Medulla oblongata (tissue), 1 donor: ENCODE measurements around the gene NUDT21.
"Not testable (repeated sequence)": the region's sequence is repeated elsewhere in the genome, so short reads cannot be mapped to it uniquely, and the experiment has no call there.

Source experiments
- DNase-seq: peaks from one replicate; pipeline ENCODE4 v3.0.0-alpha.2; 2015; ENCODE audit errors: extremely low spot score

NUDT21 gene

DNA sequence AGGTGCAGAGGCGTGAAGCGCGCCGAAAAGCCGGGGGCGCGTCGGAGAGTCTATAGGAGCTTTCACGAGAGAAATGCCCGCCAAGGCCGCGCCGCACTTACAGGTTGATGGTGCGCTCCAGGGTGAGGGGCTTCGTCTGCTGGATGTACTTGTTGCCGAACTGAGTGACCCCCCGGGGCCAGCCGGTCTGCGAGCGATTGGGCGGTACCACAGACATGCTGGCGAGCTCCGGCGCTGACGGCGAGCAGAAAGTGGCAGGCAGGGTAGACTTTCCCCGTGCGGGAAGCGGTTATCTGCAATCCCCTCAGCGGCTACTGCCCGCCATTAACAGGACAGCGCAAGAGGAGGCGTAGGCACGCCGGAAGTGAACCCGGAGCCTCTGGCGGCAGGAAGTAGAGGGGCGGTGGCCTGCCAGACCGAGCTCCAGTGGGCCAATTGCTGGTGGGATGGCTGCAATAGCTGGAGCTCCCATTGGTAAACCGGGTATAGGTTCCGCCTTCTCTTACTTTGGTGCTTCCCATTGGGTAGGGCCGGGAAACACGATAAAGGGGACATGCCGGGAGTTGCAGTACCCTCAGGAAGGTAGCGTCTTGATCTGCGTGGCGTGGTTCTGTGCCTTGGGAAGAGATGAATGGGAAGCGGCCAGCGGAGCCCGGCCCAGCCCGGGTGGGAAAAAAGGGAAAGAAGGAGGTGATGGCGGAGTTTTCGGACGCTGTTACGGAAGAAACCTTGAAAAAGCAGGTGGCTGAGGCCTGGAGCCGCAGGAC is at the start of gene NUDT21, which contains the start of gene OGFOD1:
Gene NUDT21, minus strand, starts transcription at position 347 of the 767 bp plus-strand sequence. Its CDS starts 130 bp downstream, at position 217.
Gene OGFOD1, plus strand, starts transcription at position 569 of the 767 bp plus-strand sequence. Its CDS starts 59 bp downstream, at position 628.
- peak; percentile 99 for DNase-seq

DNA sequence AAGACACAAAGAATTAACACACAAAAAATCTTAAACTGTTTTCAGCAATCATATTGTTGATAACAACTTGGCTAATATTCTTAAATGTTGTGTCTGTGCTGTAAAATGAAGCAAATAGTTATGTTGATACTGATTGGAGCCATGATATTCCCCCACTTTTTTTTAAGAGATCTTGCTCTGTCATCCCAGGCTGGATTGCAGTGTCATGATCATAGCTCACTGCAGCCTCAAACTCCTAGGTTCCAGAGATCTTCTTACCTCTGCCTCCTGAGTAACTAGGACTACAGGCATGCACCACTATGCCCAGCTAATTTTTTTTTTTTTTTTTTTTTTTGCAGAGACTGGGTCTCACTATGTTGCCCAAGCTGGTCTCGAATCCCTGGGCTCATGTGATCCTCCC is 42.7 kb upstream of the NUDT21 start:
- DNase-seq = no peak

DNA sequence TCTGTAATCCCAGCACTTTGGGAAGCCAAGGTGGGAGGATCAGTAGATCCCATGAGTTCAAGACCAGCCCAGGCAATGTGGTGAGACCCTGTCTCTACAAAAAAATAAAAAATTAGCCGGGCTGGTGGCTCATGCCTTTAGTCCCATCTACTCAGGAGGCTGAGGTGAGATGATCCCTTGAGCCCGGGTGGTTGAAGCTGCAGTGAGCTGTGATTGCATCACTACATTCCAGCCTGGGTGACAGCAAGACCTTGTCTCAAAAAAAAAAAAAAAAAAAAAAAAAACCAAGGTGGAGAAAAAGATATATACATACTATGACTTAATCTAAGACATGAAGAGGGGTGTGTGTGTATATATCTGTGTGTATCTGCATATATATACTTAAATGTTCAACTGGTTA is 42.0 kb upstream of the NUDT21 start:
- DNase-seq = no peak

DNA sequence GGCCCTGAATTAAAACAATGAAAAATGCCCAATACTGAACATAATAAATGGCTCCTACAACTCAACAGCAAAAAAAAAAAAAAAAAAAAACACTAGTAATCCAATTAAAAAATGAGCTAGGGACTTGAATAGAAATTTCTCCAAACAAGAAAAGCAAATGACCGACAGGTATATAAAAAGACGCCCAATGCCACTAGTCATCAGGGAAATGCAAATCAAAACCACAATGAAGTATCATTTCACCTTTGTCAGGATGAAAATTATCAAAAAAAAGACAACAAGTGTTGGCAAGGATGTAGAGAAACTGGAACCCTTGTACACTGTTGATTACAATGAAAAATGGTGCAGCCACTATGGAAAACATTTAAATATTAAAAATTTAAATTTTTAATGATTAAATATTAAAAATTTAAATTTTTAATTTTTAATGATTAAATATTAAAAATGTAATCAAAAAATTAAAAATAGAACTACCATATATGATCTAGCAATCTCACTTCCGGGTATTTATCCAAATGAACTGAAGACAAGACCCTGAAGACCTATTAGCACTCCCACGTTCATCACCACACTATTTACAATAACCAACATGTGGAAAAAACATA is 40.6 kb upstream of the NUDT21 start:
- DNase-seq = no peak

DNA sequence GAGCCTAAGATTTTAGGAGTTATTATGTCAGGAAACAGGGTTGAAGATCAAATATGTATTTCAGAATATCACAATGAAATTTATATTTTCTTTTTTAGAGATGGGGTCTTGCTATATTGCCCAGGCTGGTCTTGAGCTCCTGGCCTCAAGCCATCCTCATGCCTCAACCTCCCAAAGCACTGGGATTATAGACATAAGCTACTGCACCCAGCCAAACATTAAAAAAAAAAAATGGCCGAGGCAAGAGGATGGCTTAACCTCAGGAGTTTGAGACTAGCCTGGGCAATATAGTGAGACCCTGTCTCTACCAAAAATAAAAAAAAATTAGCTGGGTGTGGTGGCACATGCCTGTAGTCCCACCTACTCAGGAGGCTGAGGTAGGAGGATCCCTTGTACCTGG is 37.7 kb upstream of the NUDT21 start:
- not testable (repeated sequence) for DNase-seq

DNA sequence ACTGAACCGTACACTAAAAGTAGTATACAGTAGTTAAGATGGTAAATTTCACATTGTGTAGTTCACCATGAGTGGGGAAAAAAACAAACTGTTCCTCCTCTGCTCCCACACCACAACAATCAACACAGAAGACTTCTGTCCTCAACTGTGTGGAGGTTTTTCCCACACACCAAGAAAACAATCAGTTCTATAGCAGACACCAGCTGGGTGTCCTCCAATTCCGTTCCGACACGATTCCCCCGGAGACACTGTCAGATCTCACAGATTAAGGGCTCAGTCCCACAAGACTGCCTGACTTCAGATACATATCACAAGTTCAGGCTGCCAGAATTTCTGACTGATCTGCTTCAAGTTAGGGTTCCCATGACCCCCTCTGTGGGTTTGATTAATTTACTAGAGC is 36.9 kb upstream of the NUDT21 start:
- peak; percentile 80 for DNase-seq

DNA sequence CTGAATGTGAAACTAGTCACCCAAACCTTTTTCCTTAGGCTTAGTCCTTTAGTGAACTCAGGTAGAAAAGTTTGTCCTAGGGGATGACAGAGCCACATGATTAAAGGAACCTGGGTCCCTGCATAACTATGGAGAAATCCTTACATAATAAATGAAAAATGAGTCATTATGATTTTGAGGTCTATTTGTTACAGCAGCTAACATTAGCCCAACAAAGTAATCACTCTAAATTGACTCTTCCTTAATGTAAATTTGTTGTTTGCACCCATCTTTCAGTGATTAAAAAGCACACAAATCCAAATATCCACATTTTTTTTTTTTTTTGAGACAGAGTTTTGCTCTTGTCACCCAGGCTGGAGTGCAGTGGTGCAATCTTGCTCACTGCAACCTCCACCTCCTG is 32.3 kb upstream of the NUDT21 start:
- DNase-seq = no peak

DNA sequence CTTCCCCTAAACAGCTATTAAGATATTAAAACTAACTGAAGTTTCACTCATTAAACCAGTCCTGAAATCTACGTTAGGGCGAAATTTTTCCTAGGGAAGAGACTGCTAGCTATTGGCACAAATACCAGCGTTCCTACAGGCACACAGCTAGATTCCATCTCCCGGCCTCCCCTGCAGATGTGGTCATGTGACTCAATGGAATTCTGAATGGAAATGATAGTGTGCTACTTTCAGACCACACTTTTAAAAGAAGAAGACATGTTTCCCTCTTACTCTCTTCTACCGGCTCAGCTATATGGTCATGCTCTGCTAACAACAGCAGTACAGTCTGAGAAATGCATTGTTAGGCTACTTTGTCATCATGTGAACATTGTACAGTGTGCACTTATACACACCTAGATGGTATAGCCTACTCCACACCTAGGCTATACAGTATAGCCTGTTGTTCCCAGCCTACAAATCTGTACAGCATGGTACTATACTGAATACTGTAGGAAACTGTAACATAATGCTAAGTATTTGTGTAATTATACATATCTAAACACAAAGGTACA is 31.6 kb upstream of the NUDT21 start:
- no peak for DNase-seq

DNA sequence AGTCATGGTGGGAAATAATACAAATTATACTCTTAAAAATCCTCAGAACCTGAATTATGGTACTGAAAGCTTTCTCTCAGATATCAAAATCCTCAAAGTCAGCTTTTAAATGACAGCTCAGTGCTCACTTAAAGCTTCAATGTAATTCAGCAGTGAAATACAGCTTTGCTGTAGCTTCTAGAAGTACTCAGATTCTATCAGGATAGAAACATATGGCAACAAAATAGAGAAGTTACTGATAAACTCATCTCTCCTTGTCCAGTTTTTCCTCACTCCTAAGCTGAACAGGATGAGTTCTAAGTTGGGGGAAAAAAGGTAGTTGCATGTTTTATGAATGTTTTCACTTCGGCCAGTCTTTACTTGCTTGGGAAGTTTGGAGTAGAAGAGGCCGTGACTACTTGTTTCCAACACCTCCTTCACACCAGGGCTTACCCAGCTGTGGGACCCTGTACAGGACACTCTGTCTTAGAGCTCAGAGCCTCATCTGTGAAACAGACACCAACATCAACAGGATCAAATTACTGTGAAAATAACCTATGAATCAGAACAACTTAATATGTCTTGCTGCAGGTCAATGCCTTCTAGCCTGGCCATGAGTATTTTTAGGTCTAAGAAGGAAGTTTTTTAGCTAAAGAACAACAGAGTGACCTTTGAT is 30.5 kb upstream of the NUDT21 start:
- DNase-seq = no peak

DNA sequence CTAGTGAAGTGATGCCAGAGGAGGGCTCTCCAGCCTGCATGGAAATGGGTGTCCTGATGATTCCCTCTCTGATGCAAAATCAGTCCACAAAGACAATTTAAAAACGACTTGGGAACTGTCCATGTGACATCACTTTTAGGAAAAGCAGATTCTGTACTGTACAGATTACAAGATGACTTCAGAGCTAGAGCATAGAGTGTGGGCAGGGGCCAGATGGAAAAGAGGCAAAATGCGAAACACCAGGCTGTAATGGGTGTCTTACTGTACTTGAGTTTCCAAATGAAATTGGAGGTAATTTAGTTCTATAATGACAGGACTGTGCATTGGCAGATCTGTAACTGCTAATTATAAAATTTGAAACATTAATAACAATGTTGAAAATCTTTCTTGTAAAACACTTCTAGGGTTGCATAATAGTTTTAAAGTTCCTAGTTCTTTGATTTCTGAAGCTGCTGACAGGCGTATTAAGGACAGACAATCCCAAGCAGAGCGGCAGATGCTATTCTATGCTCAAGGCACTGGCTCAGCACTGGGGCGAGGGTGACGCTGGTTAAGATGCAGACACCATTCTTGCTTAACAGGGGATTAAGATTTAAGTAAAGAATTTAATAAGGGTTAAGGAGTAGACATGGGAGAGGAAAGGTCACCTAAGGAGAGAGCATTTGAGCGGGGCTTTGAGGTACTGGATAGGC is 29.8 kb upstream of the NUDT21 start:
- no peak for DNase-seq

DNA sequence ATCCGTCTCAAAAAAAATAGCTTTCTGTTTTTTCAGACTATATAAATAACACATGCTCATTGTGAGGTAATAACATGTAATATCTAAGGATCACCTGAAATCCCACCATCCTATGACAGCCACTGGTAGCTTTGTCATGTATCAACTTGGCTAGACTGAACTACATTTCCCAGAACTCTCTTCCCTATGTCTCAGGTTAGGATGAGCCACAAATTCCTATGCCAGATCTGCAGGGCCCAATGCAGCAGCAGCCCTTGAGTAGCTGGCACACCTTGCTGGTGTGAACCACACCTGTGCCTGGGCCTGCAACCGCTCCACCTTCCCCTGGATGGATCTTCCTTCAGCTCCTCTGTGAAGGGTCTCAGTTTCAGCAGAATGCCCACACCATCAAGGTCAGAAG is 28.3 kb upstream of the NUDT21 start:
- DNase-seq = no peak

DNA sequence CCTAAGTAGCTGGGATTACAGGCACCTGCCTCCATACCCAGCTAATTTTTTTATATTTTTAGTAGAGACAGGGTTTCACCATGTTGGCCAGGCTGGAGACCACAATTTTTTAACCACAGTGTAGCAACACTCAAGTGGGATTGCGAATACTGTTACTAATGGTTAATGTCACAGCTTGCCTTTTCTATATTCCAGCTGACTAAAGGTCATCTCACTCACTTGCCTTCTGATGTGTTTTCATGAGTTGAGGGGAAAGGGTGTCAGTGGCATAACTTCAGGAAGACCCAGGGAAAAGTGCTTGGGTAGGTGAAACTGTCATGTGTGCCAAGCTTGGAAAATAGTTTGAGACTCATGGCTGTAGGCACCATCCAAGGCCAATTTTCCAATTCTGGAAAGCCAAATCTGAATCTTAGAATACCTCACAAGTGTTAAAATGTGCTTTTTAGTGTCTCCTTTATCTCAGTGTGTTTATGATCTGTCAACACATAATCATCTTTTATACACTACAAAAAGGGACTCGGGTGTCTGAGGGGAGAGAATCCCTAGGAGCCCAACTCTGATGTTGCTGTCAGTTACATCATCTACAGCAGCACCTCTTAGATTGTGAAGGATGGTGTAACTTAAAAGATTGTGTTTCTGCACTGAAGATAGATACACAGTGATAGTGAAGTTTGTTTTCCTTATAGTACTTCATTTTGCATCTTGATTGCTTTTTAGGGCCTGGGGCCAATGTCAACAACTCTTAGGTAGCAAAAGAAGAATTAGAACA is 27.3 kb upstream of the NUDT21 start:
- DNase-seq = no peak

DNA sequence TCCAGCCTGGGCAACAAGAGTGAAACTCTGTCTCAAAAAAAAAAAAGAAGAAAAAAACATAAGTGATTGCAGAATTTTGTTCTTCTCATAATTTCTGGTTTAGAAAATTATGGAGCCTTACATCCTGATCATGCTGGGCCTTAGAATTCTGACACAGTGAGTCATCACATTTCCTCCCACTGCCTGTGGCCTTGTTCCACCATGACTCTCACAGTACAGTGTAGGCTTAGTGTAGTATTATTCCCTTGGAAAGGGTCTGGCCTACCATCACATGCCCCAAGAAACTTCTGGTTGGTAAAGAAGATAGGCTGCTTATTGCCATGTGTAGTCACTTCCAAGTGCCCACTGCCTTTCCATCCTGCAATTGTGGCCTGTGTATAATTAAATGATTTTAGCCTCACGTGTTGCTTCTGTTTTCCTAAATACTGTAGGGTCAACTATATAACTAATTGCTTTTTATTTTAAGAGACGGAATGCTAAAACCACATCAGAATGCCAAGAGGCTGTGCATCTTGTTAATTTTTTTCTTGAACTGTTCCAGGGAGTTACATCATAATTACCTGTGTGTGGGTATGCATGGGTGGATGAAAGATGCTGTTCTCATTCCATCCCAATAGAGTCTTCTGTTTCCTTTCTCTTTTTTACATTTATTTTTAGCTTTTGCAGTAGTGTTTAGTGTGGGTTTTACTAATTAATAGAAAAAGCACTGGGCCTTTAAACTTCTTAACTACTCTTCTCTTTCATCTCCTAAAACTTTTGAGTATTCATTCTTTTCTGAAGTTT is 26.2 kb upstream of the NUDT21 start:
- no peak for DNase-seq

DNA sequence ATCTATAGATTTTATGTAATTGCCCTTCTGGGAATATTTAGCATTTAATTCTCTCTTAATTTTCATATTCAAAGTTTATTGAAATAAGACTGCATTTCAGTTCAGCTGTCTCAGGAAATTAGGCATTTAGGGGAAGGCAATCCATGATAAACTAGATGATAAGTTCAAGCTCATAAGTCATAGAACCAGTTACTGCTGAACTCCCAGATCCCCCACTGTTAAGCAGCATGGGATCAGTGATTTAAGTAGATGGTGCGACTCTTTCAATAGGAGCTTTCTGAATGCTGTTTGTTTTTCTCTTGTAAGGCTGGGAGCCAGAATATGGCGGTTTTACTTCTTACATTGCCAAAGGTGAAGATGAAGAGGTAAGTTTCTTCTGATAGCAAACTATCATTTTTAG is 24.1 kb upstream of the NUDT21 start:
- no peak for DNase-seq

DNA sequence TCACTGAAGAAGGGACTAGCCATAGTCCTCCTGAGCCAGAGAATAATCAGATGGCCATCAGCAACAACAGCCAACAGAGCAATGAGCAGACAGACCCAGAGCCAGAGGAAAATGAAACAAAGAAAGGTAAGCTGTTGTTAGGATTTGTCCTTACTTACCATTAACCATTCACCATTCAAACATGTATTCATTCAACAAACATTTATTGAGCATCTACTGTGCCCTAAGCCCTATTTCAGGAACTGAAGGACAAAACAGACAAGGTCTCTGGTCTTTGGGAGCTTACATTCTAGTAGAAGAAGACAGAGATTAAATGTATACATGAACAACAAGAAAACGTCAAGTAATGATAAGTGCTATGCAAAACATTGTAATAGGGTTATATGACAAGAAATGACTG is 19.5 kb upstream of the NUDT21 start:
- DNase-seq = no peak

DNA sequence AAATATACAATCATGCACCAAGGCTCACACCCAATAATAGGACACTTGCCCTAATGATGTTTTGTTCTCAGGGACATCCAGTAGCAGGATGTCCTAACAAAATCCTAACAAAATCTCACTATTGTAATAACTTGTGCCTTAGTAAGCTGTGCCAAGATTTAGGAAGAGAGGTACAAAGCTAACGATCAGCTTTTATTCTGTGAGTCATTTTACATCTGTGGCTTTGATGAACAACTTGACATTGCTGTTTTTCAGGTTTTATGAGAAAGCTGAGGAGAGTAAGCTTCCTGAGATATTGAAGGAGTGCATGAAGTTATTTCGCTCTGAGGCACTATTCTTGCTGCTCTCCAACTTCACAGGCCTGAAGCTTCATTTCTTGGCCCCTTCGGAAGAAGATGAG is 19.1 kb upstream of the NUDT21 start:
- no peak for DNase-seq

DNA sequence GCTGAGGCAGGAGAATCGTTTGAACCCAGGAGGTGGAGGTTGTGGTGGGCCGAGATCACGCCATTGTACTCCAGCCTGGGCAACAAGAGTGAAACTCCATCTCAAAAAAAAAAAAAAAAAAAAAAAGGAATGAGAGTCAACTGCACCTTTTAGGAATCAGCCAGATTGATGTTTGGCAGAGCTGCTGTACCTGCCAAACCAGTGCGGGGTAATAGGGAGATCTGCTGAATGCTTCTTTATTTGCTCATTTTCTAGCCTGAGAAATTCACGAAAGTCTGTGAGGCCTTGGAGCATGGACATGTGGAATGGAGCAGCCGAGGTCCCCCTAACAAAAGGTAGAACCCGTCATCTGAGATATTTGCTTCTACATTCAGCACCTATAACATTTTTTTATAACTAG is 18.6 kb upstream of the NUDT21 start:
- no peak for DNase-seq

DNA sequence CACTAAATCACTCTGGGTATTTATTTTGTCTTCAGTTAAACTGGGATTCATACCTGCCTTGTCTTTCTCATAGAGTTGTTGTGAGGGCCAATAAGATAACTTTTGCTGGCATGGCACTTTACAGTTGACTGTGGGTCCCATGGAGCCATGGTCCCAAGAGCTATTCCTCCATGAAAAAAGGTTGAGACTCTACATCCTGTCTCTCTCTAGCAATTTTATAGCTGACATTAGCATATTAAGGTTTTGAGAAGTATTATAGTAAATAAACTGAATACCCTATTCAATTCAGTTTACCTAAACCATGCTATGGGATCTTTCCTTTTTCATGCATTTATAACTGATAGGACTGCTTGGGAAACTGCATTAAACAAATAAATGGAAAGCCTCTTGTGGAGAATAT is 17.7 kb upstream of the NUDT21 start:
- no peak for DNase-seq

DNA sequence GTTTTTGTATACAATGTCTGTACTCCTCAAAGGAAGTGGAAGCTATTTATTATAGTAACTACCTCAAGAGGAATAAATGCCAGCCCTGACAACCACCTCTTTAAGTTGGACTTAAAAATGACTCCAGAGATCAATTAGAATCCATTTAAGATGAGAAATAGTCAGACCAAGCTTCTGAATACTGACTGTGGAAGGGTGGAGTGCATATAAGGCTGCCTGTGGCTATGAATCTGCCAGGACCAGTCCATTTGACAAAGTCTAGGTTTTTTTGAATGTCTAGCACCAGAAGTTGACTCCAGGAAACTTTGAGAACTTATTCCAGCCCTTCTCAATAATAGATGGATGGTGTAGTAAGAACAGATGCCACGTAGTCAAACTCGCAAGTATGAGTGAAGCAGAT is 15.2 kb upstream of the NUDT21 start:
- no peak for DNase-seq

DNA sequence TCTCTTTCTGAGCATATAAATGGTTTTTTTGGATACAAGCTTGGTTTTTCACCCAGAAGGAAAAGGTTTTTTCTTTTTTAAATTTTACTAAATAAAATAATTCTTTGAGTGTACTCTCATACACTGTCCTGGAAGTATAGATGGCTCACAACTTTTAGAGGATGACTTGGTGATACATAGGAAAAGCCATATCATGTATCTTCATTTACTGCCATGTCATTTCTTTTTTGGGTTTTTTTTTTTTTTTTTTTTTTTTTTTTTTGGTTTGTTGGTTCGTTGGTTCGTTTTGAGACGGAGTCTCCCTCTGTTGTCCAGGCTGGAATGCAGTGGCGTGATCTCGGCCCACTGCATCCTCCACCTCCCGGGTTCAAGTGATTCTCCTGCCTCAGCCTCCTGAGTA is 12.0 kb upstream of the NUDT21 start:
- DNase-seq = no peak
